Activated CD8-positive, alpha-beta memory T cell treated with anti-CD3 and anti-CD28 coated beads, Interleukin-2, amount 50 U/mL, for 24 hours (primary cell): ENCODE data around the gene SEMA3B.
"Not testable (repeated sequence)": the region's sequence is repeated elsewhere in the genome, so short reads cannot be mapped to it uniquely, and the experiment has no call there.

Source experiments
- DNase-seq: peaks from one replicate; pipeline ENCODE4 v3.0.0-alpha.2; 2020; ENCODE audit errors: extremely low read depth

SEMA3B gene

GRCh38 chr3:50258979-50259378, 10.0 kb upstream of the SEMA3B start:
- DNase-seq = no peak

GRCh38 chr3:50259432-50260026, 9.4 kb upstream of the SEMA3B start:
- no peak for DNase-seq

GRCh38 chr3:50260027-50260941, 8.7 kb upstream of the SEMA3B start:
- DNase-seq = no peak

GRCh38 chr3:50260942-50261441, 8.0 kb upstream of the SEMA3B start:
- DNase-seq = no peak

GRCh38 chr3:50261505-50261904, 7.4 kb upstream of the SEMA3B start:
- DNase-seq = no peak

- DNase-seq = not testable (repeated sequence)
Measured at GRCh38 chr3:50262200-50262599, 6.7 kb upstream of the SEMA3B start.

- no peak for DNase-seq
Measured at GRCh38 chr3:50262778-50263177, 6.2 kb upstream of the SEMA3B start.

- no peak for DNase-seq
Measured at GRCh38 chr3:50263478-50264382, 5.2 kb upstream of the SEMA3B start.

GRCh38 chr3:50264383-50264963, 4.5 kb upstream of the SEMA3B start:
- DNase-seq = no peak

GRCh38 chr3:50264964-50265485, 3.9 kb upstream of the SEMA3B start:
- no peak for DNase-seq

GRCh38 chr3:50265571-50265970, 3.4 kb upstream of the SEMA3B start:
- DNase-seq = no peak

GRCh38 chr3:50266017-50266416, 2.9 kb upstream of the SEMA3B start:
- no peak for DNase-seq

- DNase-seq = no peak
Measured at GRCh38 chr3:50266836-50267235, 2.1 kb upstream of the SEMA3B start.

- no peak for DNase-seq
Measured at GRCh38 chr3:50267280-50267913, 1.6 kb upstream of the SEMA3B start.

GRCh38 chr3:50268276-50268675, 671 bp upstream of the SEMA3B start:
- DNase-seq = no peak

GRCh38 chr3:50269460-50269859, 513 bp downstream of the SEMA3B start:
- DNase-seq = no peak

- no peak for DNase-seq
Measured at GRCh38 chr3:50269977-50270413, 1.0 kb downstream of the SEMA3B start.

- DNase-seq = no peak
Measured at GRCh38 chr3:50270422-50271224, 1.7 kb downstream of the SEMA3B start.

GRCh38 chr3:50271314-50271936, 2.5 kb downstream of the SEMA3B start:
- DNase-seq = no peak

GRCh38 chr3:50272538-50272910, 3.6 kb downstream of the SEMA3B start:
- DNase-seq = not testable (repeated sequence)
